CD4-positive, alpha-beta T cell (primary cell): ENCODE measurements around the gene PLCB2. TPM values are rescaled to one million over a fixed set of nuclear protein-coding genes. Genes with fewer than 3 reads are reported as not detected.

Experiments
- ATAC-seq: fragments of 200-7000 bp; cut with Tn5 transposase; one replicate; pipeline ENCODE4 v1.10.0; 2022; ENCODE audit warnings: mild to moderate bottlenecking; ENCODE audit not compliant: poor library complexity
- CTCF ChIA-PET: fragments of 350-600 bp; sonication (Branson Sonifier 250); formaldehyde crosslinking; loops from one replicate; lab custom pipeline; 2021; ENCODE audit warnings: antibody characterized with exemption, inconsistent platforms; lab: Charles Lee
- POLR2A ChIA-PET: fragments of 350-600 bp; sonication (Branson Sonifier 250); formaldehyde crosslinking; loops from one replicate; lab custom pipeline; 2021; ENCODE audit warnings: antibody characterized with exemption, inconsistent platforms; lab: Charles Lee
- DNase-seq, 14 experiments: peaks; one replicate each; pipeline ENCODE4 v3.0.0-alpha.2; 2013 to 2020; ENCODE audit warnings: mixed read lengths in 2 of 14
- H3K27ac ChIP-seq, 2 donors: one replicate each; pipeline versions ENCODE4 v1.5.1 to v1.7.0; 2013; ENCODE audit warnings: low read length in 2 of 2, low read depth in 1 of 2, mild to moderate bottlenecking in 1 of 2
- H3K27me3 ChIP-seq, 2 experiments: 1 replicate in 1 of 2; 2 replicates in 1 of 2; pipeline versions ENCODE4 v1.6.1 to v1.7.0; 2013; ENCODE audit warnings: low read length in 2 of 2, control low read depth in 1 of 2, mild to moderate bottlenecking in 1 of 2, moderate library complexity in 1 of 2; ENCODE audit not compliant: insufficient read depth in 2 of 2, control insufficient read depth in 1 of 2
- H3K36me3 ChIP-seq: one replicate; pipeline ENCODE4 v1.6.1; 2013; ENCODE audit warnings: low read length, control low read depth; ENCODE audit not compliant: insufficient read depth
- H3K4me1 ChIP-seq: one replicate; pipeline ENCODE4 v1.6.1; 2013; ENCODE audit warnings: low read length, control low read depth; ENCODE audit not compliant: insufficient read depth
- H3K4me3 ChIP-seq: one replicate; pipeline ENCODE4 v1.5.1; 2013; ENCODE audit warnings: mild to moderate bottlenecking, low read length, moderate library complexity
- H3K9me3 ChIP-seq, 2 experiments: 1 replicate in 1 of 2; 2 replicates in 1 of 2; pipeline versions ENCODE4 v1.6.1 to v1.7.0; 2013; ENCODE audit warnings: low read length in 2 of 2, mild to moderate bottlenecking in 2 of 2, control low read depth in 1 of 2, moderate library complexity in 1 of 2; ENCODE audit not compliant: control insufficient read depth in 1 of 2, insufficient read depth in 1 of 2
- H3K27ac Mint-ChIP-seq: one replicate; pipeline ENCODE4 v1.8.0; 2020; ENCODE audit warnings: mixed read lengths
- H3K27me3 Mint-ChIP-seq: one replicate; pipeline ENCODE4 v1.8.0; 2021; ENCODE audit warnings: mixed read lengths
- H3K36me3 Mint-ChIP-seq: one replicate; pipeline ENCODE4 v1.8.0; 2021; ENCODE audit warnings: low read depth, mixed read lengths
- H3K4me1 Mint-ChIP-seq: one replicate; pipeline ENCODE4 v1.8.0; 2021; ENCODE audit warnings: low read depth, mixed read lengths
- H3K4me3 Mint-ChIP-seq: one replicate; pipeline ENCODE4 v1.8.0; 2020; ENCODE audit warnings: mild to moderate bottlenecking, mixed read lengths
- H3K9me3 Mint-ChIP-seq: one replicate; pipeline ENCODE4 v1.8.0; 2020; ENCODE audit warnings: mixed read lengths
- CTCF ChIP-seq: fragments of 200-600 bp; IDR thresholded peaks from one replicate; pipeline ENCODE4 v1.8.0; 2022; ENCODE audit warnings: antibody characterized with exemption, mild to moderate bottlenecking
- intact Hi-C, 2 experiments: fragments of 100-400 bp; cut with DNase I in 1 of 2; cut with micrococcal nuclease in 1 of 2; formaldehyde crosslinking; loops; one replicate each; pipeline versions ENCODE4 v1.15.1 to v1.9.0; 2023 to 2025; cut with DNase I, micrococcal nuclease
- total RNA-seq, 174 experiments: library from RNA in 2 of 174; stranded (reverse) in 2 of 174; gene quantifications; one replicate each; pipeline ENCODE4 v1.2.3 and lab custom pipeline; 2021 to 2026

PLCB2 gene
- total RNA-seq, 2 experiments from 2014 or later: 206 to 222 TPM

DNA sequence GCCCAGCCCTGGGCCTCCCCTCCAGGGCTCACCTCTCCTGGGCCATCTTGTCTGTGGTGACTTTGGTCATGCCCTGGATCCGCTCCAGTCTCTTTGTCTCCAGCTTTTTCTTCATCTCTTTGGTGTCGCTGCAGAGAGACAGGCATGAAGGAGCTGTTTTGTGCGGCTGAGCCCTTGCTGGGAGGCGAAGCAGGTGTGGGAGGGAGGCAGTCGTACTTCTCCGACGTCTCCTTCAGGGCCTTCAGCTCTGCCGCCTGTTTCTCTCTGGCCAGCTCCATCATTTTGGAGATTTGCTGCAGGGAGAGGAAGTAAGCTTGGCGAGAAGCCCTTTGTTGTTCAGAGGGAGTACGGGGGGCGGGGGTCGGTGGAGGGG, 17.2 kb downstream of the PLCB2 start:
- no peak for TF ChIP-seq CTCF
- no peak overlapping the region for H3K4me3 ChIP-seq
- H3K36me3 ChIP-seq: peaks cover 77% of the 10 kb centered on the region
- intact Hi-C loops: no loop called here
- DNase-seq (no peak), ATAC-seq (no peak)
- CTCF ChIA-PET: interaction anchor here (1.5 kb wide), 1 partner anchor 47 kb away, joined by 3 read pairs; no protein-coding TSS in a partner anchor
- H3K9me3 ChIP-seq: no peaks in the 10 kb centered on the region
- no peaks in the 10 kb centered on the region for H3K4me1 ChIP-seq
- Mint-ChIP-seq H3K4me3 (no peak overlapping the region), H3K9me3 (no peaks in the 10 kb centered on the region), H3K4me1 (no peaks in the 10 kb centered on the region), H3K27ac (no peak overlapping the region), H3K27me3 (no peaks in the 10 kb centered on the region), H3K36me3 (peaks cover 52% of the 10 kb centered on the region)
- H3K27me3 ChIP-seq: no peaks in the 10 kb centered on the region
- H3K27ac ChIP-seq: no peak overlapping the region
- POLR2A ChIA-PET: interaction anchor here (0.6 to 1.8 kb wide), 2 partner anchors 12 to 192 kb away, joined by 4 read pairs; no protein-coding TSS in a partner anchor

- H3K36me3 ChIP-seq: peaks cover 65% of the 10 kb centered on the region
- intact Hi-C loops: no loop called here
- no peaks in the 10 kb centered on the region for H3K9me3 ChIP-seq
- TF ChIP-seq CTCF: no peak
- no peak for DNase-seq
- Mint-ChIP-seq H3K27ac (no peak overlapping the region), H3K36me3 (peaks cover 41% of the 10 kb centered on the region), H3K27me3 (no peaks in the 10 kb centered on the region), H3K4me1 (no peaks in the 10 kb centered on the region), H3K4me3 (no peak overlapping the region), H3K9me3 (no peaks in the 10 kb centered on the region)
- no peaks in the 10 kb centered on the region for H3K4me1 ChIP-seq
- no peak for ATAC-seq
- no peaks in the 10 kb centered on the region for H3K27me3 ChIP-seq
- ChIA-PET CTCF (interaction anchor here (0.8 to 2.1 kb wide), 3 partner anchors 10 to 48 kb away, joined by 3 to 7 read pairs (median 3); no protein-coding TSS in a partner anchor), POLR2A (interaction anchor here (1.2 to 1.8 kb wide), 2 partner anchors 13 to 38 kb away, joined by 3 to 4 read pairs; no protein-coding TSS in a partner anchor)
- no peak overlapping the region for H3K4me3 ChIP-seq
- H3K27ac ChIP-seq: no peak overlapping the region
Observed at GRCh38 chr15:40289140-40289775, 18.5 kb downstream of the PLCB2 start.

DNA sequence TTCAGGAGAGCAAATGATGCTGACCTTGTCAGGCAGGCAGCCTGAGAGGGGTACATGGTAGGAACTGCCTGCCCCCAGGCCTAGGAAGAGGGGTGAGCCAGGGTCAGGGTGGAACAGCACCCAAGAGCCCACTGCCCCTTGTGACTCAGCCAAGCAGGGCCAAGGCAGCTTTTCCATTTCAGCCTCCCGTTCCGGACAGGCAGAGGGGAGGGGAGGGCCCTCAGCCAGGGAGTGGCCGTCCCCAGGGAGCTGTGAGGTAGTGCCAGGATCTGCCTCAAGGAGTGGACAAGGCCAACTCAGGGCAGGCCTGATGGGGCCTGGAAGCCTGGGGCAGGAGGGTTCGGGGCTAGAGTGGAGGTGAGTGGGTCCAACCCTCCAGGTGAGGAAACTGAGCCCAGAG, 19.8 kb downstream of the PLCB2 start:
- POLR2A ChIA-PET: no interaction called here
- Histone ChIP-seq H3K27ac (no peak overlapping the region), H3K4me3 (no peak overlapping the region), H3K9me3 (no peaks in the 10 kb centered on the region), H3K4me1 (peaks cover 8% of the 10 kb centered on the region), H3K36me3 (peaks cover 52% of the 10 kb centered on the region), H3K27me3 (peaks cover 0 to 4% of the 10 kb centered on the region in 2 experiments)
- Mint-ChIP-seq H3K4me1 (no peaks in the 10 kb centered on the region), H3K27ac (no peak overlapping the region), H3K36me3 (peaks cover 33% of the 10 kb centered on the region), H3K4me3 (no peak overlapping the region), H3K9me3 (no peaks in the 10 kb centered on the region), H3K27me3 (no peaks in the 10 kb centered on the region)
- intact Hi-C loops: no loop called here
- DNase-seq (no peak), ATAC-seq (no peak)
- CTCF ChIA-PET: interaction anchor here (2.1 kb wide), 1 partner anchor 9 kb away, joined by 7 read pairs; no protein-coding TSS in a partner anchor
- no peak for TF ChIP-seq CTCF
